Thymus (tissue), 11 donors: ENCODE measurements around the gene ALPG. TPM values are rescaled to one million over a fixed set of nuclear protein-coding genes. Genes with fewer than 3 reads are reported as not detected.
"Not testable (repeated sequence)": the region's sequence is repeated elsewhere in the genome, so short reads cannot be mapped to it uniquely, and the experiment has no call there.

Experiments used
- DNase-seq, 9 donors: peaks; one replicate each; pipeline ENCODE4 v3.0.0-alpha.2; 2013; ENCODE audit warnings: low spot score in 9 of 9, low read depth in 6 of 9, missing footprints in 1 of 9
- H3K27ac ChIP-seq, 2 donors: one replicate each; pipeline ENCODE4 v1.5.1; 2013; ENCODE audit warnings: control low read depth in 1 of 2, low read depth in 1 of 2, low read length in 1 of 2, mild to moderate bottlenecking in 1 of 2, moderate library complexity in 1 of 2
- H3K27me3 ChIP-seq, 2 donors: one replicate each; pipeline ENCODE4 v1.5.1; 2013; ENCODE audit warnings: low read length in 1 of 2; ENCODE audit not compliant: control insufficient read depth in 2 of 2, insufficient read depth in 1 of 2
- H3K36me3 ChIP-seq, 2 donors: one replicate each; pipeline ENCODE4 v1.5.1; 2013; ENCODE audit warnings: low read length in 1 of 2, mild to moderate bottlenecking in 1 of 2, moderate library complexity in 1 of 2; ENCODE audit not compliant: control insufficient read depth in 2 of 2, insufficient read depth in 2 of 2
- H3K4me1 ChIP-seq, 2 donors: one replicate each; pipeline ENCODE4 v1.5.1; 2013; ENCODE audit warnings: low read length in 2 of 2; ENCODE audit not compliant: control insufficient read depth in 2 of 2, insufficient read depth in 2 of 2
- H3K4me3 ChIP-seq, 2 donors: one replicate each; pipeline ENCODE4 v1.5.1; 2013; ENCODE audit warnings: low read length in 2 of 2, control low read depth in 1 of 2, mild to moderate bottlenecking in 1 of 2
- H3K9me3 ChIP-seq, 2 donors: one replicate each; pipeline ENCODE4 v1.5.1; 2013; ENCODE audit warnings: low read length in 1 of 2, mild to moderate bottlenecking in 1 of 2; ENCODE audit not compliant: control insufficient read depth in 2 of 2, insufficient read depth in 1 of 2
- WGBS: extraction: QIAGEN DNeasy Blood & Tissue Kit; methylation state at CpG from one replicate; pipeline ENCODE4 v1.1.7; 2013; 5-methylcytosine and 5-hydroxymethylcytosine counted together
- polyA plus RNA-seq: library from polyadenylated mRNA; stranded (reverse); fragments of 200-250 nt; gene quantifications from one replicate; pipeline ENCODE4 v1.2.3, GENCODE V29; 2013
- total RNA-seq: library from RNA; stranded (reverse); fragments of 120-200 nt; gene quantifications from one replicate; pipeline ENCODE4 v1.2.4, GENCODE V29; 2013
- donor health status: healthy.

ALPG gene
- total and polyA plus RNA-seq, 2 donors, result 0.24 to 0.96 TPM

DNA sequence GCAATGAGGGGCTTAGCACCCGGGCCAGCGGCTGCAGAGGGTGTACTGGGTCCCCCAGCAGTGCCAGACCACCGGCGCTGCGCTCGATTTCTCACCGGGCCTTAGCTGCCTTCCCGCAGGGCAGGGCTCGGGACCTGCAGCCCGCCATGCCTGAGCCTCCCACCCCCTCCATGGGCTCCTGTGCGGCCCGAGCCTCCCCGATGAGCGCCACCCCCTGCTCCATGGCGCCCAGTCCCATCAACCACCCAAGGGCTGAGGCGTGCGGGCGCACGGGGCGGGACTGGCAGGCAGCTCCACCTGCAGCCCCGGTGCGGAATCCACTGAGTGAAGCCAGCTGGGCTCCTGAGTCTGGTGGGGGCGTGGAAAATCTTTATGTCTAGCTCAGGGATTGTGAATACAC, 40.2 kb upstream of the ALPG start:
- 97% methylated on average over 21 of the region's 23 CpGs for WGBS
- not testable (repeated sequence) for H3K27me3 ChIP-seq, DNase-seq, H3K4me3 ChIP-seq, H3K36me3 ChIP-seq, H3K27ac ChIP-seq
- H3K4me1 ChIP-seq, result peaks cover 16 to 48% of the 10 kb centered on the region in 2 donors
- peaks cover 4 to 17% of the 10 kb centered on the region in 2 donors for H3K9me3 ChIP-seq

DNA sequence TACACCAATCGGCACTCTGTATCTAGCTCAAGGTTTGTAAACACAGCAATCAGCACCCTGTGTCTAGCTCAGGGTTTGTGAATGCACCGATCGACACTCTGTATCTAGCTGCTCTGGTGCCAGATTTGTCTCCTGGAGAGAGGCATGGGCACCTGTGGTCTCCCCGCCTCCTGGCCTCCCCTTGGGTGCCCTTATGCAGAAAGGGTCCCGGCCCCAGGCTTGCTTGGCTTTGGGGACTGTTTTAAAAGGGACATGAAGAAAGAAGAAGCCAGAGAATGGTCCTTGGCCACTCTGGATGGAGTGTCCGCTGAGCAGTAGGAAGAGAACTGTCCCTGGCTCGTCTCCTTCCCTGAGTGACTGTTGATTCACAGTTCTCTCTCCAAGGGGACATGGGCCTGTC, 39.6 kb upstream of the ALPG start:
- Histone ChIP-seq H3K9me3 (peaks cover 4 to 12% of the 10 kb centered on the region in 2 donors), H3K4me1 (peaks cover 16 to 48% of the 10 kb centered on the region in 2 donors), H3K36me3 (peaks cover 0 to 4% of the 10 kb centered on the region in 2 donors), H3K27ac (no peak overlapping the region), H3K27me3 (no peaks in the 10 kb centered on the region), H3K4me3 (no peak overlapping the region)
- WGBS, result 98% methylated on average over 7 of the region's 7 CpGs
- no peak for DNase-seq

DNA sequence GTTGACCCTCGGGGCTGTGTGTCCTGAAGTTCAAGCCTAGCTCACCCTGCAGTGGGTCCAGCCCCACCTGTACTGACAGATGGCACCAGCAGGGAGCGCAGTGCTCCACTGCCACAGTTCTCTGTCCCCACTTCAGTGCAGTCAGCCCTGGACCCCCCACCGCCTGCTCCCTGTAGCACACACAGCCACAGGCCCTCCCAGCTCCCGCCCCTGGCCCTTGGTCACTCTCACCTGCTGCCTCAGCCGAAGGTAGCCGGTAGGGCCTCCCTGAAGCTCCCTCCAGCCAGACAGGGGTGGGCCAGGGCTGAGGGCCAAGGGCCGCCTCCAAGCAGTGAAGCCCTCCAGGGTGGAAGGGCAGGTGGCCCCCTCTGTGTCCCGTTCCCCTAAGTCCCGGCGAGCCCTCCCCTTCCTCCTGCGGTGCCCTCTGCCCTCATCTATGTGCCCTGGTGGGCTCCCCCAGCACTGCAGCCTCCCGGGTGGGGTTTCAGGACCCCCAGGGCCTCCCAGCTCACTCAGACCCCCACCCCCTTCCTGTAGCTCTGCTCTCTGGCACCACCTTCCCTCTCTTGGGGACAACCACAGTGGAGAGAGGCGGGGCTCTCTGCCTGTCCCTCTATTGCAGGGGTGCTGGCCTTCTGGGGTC, 38.9 kb upstream of the ALPG start:
- Histone ChIP-seq H3K27ac (no peak overlapping the region), H3K9me3 (peaks cover under 1 to 5% of the 10 kb centered on the region in 2 donors), H3K36me3 (peaks cover 0 to under 1% of the 10 kb centered on the region in 2 donors), H3K27me3 (no peaks in the 10 kb centered on the region), H3K4me1 (peaks cover 13 to 41% of the 10 kb centered on the region in 2 donors), H3K4me3 (no peak overlapping the region)
- 96% methylated on average over 13 of the region's 13 CpGs for WGBS
- no peak for DNase-seq

DNA sequence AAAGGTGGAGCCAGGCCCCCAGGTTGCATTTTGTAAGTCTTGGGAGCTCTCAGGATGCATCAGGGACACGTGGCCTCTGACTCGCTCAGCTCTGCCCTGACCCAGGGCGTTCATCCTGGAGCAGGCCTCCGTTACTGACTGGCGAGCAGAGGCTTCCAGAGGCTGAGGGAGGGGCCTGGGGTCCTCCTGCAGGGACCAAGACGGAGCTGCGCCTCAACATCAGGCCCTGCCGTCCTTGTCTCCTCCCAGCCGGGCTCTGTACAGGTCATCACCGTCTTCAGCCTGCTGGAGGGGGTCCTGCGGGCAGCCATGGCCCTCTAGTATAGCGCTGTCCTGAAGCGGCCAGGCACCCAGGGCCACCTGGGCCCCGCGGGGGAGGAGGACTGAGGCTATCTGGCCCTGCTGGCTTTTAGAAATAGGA, 38.3 kb upstream of the ALPG start:
- 97% methylated on average over 15 of the region's 15 CpGs for WGBS
- no peaks in the 10 kb centered on the region for H3K36me3 ChIP-seq
- H3K27ac ChIP-seq, result no peak overlapping the region
- no peak overlapping the region for H3K4me3 ChIP-seq
- DNase-seq, result no peak
- no peaks in the 10 kb centered on the region for H3K27me3 ChIP-seq
- no peaks in the 10 kb centered on the region for H3K9me3 ChIP-seq
- H3K4me1 ChIP-seq, result peaks cover 7 to 35% of the 10 kb centered on the region in 2 donors

DNA sequence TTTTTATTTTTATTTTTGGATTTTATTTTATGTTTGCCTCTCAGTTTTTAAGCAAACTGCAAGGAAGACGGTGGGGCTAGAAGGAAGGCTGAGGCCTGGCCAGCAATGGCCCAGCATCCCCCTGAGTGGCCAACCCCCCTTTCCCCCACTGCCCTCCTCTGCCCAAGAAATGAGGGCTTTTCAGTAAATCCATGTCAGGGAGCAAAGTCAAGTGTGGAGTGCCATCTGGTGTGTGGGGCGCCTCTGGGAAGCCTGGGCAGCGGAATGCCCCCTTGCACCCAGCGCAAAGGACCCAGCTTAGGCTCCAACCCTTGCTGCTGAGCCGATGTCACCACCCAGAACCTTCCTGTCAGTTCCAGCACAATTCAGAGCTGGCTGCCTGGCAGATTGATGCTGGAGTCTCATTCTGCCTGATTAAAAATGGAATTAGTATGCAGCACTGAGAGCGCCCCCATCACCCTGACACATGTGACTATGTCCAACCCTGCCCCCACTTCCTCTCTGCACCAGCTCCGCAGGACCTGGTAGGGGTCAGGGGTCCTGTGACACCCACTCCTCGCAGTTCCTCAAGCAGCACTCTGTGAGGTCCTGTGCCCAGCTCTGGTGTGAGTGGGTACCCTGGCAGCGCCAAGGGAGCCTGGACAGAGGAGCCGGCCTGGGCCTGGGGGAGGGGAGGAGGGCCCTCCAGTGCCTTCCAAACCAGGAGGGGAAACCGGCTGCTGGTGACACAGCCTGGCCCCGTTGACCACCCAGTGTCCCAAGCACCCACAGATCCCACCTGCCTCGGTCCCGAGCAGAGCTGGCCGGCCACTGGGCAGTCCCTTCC, 37.3 kb upstream of the ALPG start:
- no peaks in the 10 kb centered on the region for H3K27me3 ChIP-seq
- no peak overlapping the region for H3K4me3 ChIP-seq
- H3K36me3 ChIP-seq, result no peaks in the 10 kb centered on the region
- DNase-seq, result no peak
- H3K9me3 ChIP-seq, result no peaks in the 10 kb centered on the region
- no peak overlapping the region for H3K27ac ChIP-seq
- WGBS, result 91% methylated on average over 15 of the region's 15 CpGs
- H3K4me1 ChIP-seq, result peaks cover 2 to 24% of the 10 kb centered on the region in 2 donors

DNA sequence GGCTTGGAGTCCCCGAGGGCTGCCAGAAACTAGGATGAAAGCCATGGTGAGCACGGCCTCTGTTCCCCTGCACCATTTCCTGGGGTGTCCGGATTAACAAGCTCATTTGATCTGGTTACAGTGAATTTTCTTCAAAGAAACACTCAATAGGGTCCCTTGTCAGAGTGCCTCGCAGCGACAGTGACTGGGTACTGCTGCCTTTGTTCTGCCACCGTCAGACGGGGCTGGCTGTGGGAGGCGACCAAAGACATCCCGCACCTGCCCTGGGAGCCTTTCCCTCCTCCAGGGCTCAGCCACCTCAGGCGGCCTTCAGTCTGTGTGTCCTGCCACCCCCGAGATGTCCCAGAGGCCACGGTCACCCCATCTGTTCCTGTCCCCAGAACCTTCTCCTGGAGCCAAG, 36.6 kb upstream of the ALPG start:
- H3K4me1 ChIP-seq, result peaks cover 0 to 18% of the 10 kb centered on the region in 2 donors
- WGBS, result 55% methylated on average over 10 of the region's 12 CpGs
- not testable (repeated sequence) for H3K36me3 ChIP-seq, DNase-seq, H3K27me3 ChIP-seq, H3K4me3 ChIP-seq, H3K27ac ChIP-seq, H3K9me3 ChIP-seq

DNA sequence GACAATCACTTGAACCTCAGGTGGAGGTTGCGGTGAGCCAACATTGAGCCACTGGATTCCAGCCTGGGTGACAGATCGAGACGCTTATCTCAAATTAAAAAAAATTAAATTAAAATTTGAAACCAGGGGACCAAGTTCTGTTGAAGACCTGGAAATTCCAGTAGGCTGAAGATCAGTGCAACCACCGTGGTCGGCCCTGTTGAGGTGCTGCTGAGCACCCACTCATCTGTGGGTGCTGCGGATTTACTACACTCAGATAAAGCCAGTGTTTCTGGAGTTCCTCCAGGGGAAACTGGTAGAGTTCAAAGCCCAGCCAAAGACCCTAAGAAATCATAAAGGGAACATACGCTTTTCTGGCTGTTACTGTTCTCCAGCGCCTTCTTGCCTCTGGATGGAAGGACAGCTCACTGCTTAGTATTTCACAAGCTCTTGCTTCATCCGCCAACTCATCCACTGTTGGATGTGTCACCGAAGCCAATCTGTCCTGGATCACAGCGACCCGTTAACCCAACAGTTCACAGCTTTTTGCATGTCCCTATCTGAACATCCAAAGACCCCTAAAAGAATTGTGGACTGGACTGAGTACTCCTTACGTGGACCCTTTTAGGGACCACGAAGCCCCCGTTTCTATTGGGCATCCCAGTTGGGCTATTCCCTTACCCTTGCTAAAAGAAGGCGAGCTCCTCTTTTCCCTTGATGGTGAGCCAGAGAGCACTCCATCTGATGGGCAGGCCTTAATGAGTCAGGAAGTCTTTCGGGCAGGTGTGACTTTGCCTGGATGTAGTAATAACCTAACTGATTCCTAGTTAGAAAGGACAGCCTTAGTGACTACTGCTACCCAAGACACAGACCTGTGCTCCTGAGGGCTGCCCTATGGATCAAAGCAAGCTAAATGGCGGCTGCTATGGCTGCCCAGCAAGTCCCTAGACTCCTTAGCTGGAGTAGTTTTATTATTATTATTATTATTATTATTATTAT, 34.1 kb upstream of the ALPG start:
- 98% methylated on average over 18 of the region's 18 CpGs for WGBS
- Histone ChIP-seq H3K4me3 (no peak overlapping the region), H3K4me1 (peaks cover 0 to 8% of the 10 kb centered on the region in 2 donors), H3K36me3 (no peaks in the 10 kb centered on the region), H3K27ac (no peak overlapping the region), H3K27me3 (peaks cover 0 to 2% of the 10 kb centered on the region in 2 donors), H3K9me3 (no peaks in the 10 kb centered on the region)
- DNase-seq, result no peak

DNA sequence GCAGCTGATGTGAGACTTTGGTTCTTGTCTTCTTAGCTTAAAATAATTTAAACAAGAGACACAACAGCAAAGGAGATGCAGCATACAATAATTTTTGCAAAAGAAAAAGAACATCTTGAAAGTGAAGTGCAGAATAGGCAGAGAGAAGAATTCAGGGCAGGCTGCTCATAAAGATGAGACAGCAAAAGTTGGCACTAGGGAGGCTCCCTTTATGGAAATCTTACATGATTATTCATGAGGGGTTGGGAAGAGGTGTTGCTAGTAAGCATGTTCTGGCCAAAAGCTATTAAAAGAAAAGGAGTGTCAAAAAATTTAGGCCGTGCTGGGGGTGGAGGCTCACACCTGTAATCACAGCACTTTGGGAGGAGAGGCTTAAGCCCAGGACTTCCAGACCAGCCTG, 32.3 kb upstream of the ALPG start:
- WGBS, result 93% methylated on average over 1 of the region's 1 CpG
- Histone ChIP-seq H3K36me3 (no peaks in the 10 kb centered on the region), H3K27me3 (peaks cover 0 to 8% of the 10 kb centered on the region in 2 donors), H3K9me3 (no peaks in the 10 kb centered on the region), H3K4me3 (no peak overlapping the region), H3K4me1 (peaks cover 0 to 5% of the 10 kb centered on the region in 2 donors), H3K27ac (no peak overlapping the region)
- no peak for DNase-seq
